Thoracic aorta endothelial cell (primary cell): Measurements from ENCODE around the gene CHRM4. TPM values are rescaled to one million over a fixed set of nuclear protein-coding genes. Genes with fewer than 3 reads are reported as not detected.

Source experiments
- small RNA-seq: library from RNA; depleted of rRNA; stranded (forward); fragments of <200 nt; gene quantifications from one replicate; pipeline ENCODE3, GENCODE V24; 2012
- total RNA-seq: library from RNA; depleted of rRNA; stranded (reverse); fragments of >200 nt; gene quantifications from 2 replicates; pipeline ENCODE4 v1.2.3, GENCODE V29; 2012

CHRM4 gene
- total RNA-seq, result 0.07 and 0.13 TPM in 2 replicates

GRCh38 chr11:46391578-46392420 lies at the start of gene CHRM4:
TSS of gene CHRM4 (minus strand) at chr11:46391776. CDS start at chr11:46386557, 5,219 bp downstream.

GRCh38 chr11:46381048-46381818 lies 10.3 kb downstream of the CHRM4 start, which contains the start of gene MDK:
TSS of gene MDK (plus strand) at chr11:46381669. CDS start at chr11:46382058, 389 bp downstream.

GRCh38 chr11:46346886-46347636 lies 44.5 kb downstream of the CHRM4 start, which contains the start of gene DGKZ:
TSS of gene DGKZ (plus strand) at chr11:46347463. CDS start at chr11:46347660, 197 bp downstream.

Small RNA genes within 50 kb of the gene (small RNA-seq; reads per million reads assigned to genes)
- not detected for gene MIR4688

Other genes starting within 250 kb of the CHRM4 start
- gene CREB3L1, start 114.1 kb downstream of the CHRM4 start, total RNA-seq, result 1.2 and 2.4 TPM in 2 replicates
- 70.3 and 81.0 TPM in 2 replicates for gene DGKZ, start 44.3 kb downstream of the CHRM4 start, total RNA-seq
- 50.0 and 60.6 TPM in 2 replicates for gene MDK, start 10.1 kb downstream of the CHRM4 start, total RNA-seq
- gene AMBRA1, start 202.2 kb upstream of the CHRM4 start, total RNA-seq, result 19.1 and 31.6 TPM in 2 replicates
- gene HARBI1, start 225.5 kb upstream of the CHRM4 start, total RNA-seq, result 3.3 and 4.3 TPM in 2 replicates
- 47.6 and 55.6 TPM in 2 replicates for gene ATG13, start 225.8 kb upstream of the CHRM4 start, total RNA-seq